ENCODE data around the gene SCRN3. TPM values are rescaled to one million over a fixed set of nuclear protein-coding genes. Genes with fewer than 3 reads are reported as not detected.
"Not testable (repeated sequence)": the region's sequence is repeated elsewhere in the genome, so short reads cannot be mapped to it uniquely, and the experiment has no call there.

Gene SCRN3
- total and polyA plus RNA-seq, 7 experiments from 2014 or later, result 12.3 to 22.1 (median 15.4) TPM

- no peak overlapping the region for H3K4me3 ChIP-seq (ENCODE audit: low read length)
- DNase-seq (no peak), ATAC-seq (no peak)
- Mint-ChIP-seq H3K9me3 (peaks cover 3 to 45% (median 10%) of the 10 kb centered on the region in 11 donors), H3K4me1 (peaks cover 0 to 4% (median 0%) of the 10 kb centered on the region in 7 donors), H3K4me3 (no peak overlapping the region), H3K27ac (no peak overlapping the region), H3K36me3 (peaks cover 35 to 78% (median 70%) of the 10 kb centered on the region in 5 donors), H3K27me3 (no peaks in the 10 kb centered on the region)
- H3K4me1 ChIP-seq (ENCODE audit: control insufficient read depth in 2 of 2, insufficient read depth in 2 of 2, low read length in 2 of 2), result no peaks in the 10 kb centered on the region
- H3K27ac ChIP-seq (ENCODE audit: low read depth, low read length), result no peak overlapping the region
- peaks cover 0 to 3% (median 0%) of the 10 kb centered on the region in 3 experiments for H3K9me3 ChIP-seq (ENCODE audit: control insufficient read depth in 2 of 3, low read length in 3 of 3)
- POLR2A ChIA-PET, result interaction anchor here (0.6 kb wide), 1 partner anchor 38 kb away, joined by 3 read pairs; no protein-coding TSS in a partner anchor
- no peaks in the 10 kb centered on the region for H3K27me3 ChIP-seq (ENCODE audit: control insufficient read depth in 2 of 2, insufficient read depth in 2 of 2, low read length in 2 of 2)
- H3K36me3 ChIP-seq (ENCODE audit: control insufficient read depth in 2 of 3, insufficient read depth in 3 of 3, low read length in 3 of 3), result peaks cover 2 to 52% (median 4%) of the 10 kb centered on the region in 3 experiments
- CTCF ChIA-PET, result interaction anchor here (0.5 kb wide), 1 partner anchor 69 kb away, joined by 3 read pairs; no protein-coding TSS in a partner anchor
- intact Hi-C loops (cut with micrococcal nuclease), result no loop called here
Measured at GRCh38 chr2:174362949-174363348, 32.6 kb upstream of the SCRN3 start.

- H3K9me3 ChIP-seq (ENCODE audit: control insufficient read depth in 2 of 3, low read length in 3 of 3); H3K27me3 ChIP-seq (ENCODE audit: control insufficient read depth in 2 of 2, insufficient read depth in 2 of 2, low read length in 2 of 2); ATAC-seq; POLR2A ChIA-PET; H3K27me3 Mint-ChIP-seq; H3K4me3 Mint-ChIP-seq; intact Hi-C loops (cut with micrococcal nuclease); DNase-seq; H3K4me3 ChIP-seq (ENCODE audit: low read length); H3K4me1 Mint-ChIP-seq; H3K4me1 ChIP-seq (ENCODE audit: control insufficient read depth in 2 of 2, insufficient read depth in 2 of 2, low read length in 2 of 2); H3K27ac ChIP-seq (ENCODE audit: low read depth, low read length): not testable (repeated sequence)
- H3K36me3 Mint-ChIP-seq, result peaks cover 39 to 85% (median 77%) of the 10 kb centered on the region in 5 donors
- peaks cover 3 to 52% (median 14%) of the 10 kb centered on the region in 11 donors for H3K9me3 Mint-ChIP-seq
- H3K36me3 ChIP-seq (ENCODE audit: control insufficient read depth in 2 of 3, insufficient read depth in 3 of 3, low read length in 3 of 3), result peaks cover 2 to 56% (median 4%) of the 10 kb centered on the region in 3 experiments
- CTCF ChIA-PET, result interaction anchor here (0.5 kb wide), 1 partner anchor 69 kb away, joined by 3 read pairs; no protein-coding TSS in a partner anchor
- peak overlapping the region in 1 of 9 donors; percentile 57 for H3K27ac Mint-ChIP-seq
Measured at GRCh38 chr2:174363492-174364225, 31.9 kb upstream of the SCRN3 start.

GRCh38 chr2:174364628-174365027 is 30.9 kb upstream of the SCRN3 start:
- peak overlapping the region in 1 of 10 donors; percentile 12 for H3K4me3 Mint-ChIP-seq
- H3K36me3 Mint-ChIP-seq, result peaks cover 43 to 86% (median 82%) of the 10 kb centered on the region in 5 donors
- Histone ChIP-seq H3K4me3 (ENCODE audit: low read length) (no peak overlapping the region), H3K27me3 (ENCODE audit: control insufficient read depth in 2 of 2, insufficient read depth in 2 of 2, low read length in 2 of 2) (no peaks in the 10 kb centered on the region), H3K9me3 (ENCODE audit: control insufficient read depth in 2 of 3, low read length in 3 of 3) (peaks cover 0 to 3% (median 0%) of the 10 kb centered on the region in 3 experiments), H3K36me3 (ENCODE audit: control insufficient read depth in 2 of 3, insufficient read depth in 3 of 3, low read length in 3 of 3) (peaks cover 3 to 64% (median 4%) of the 10 kb centered on the region in 3 experiments), H3K4me1 (ENCODE audit: control insufficient read depth in 2 of 2, insufficient read depth in 2 of 2, low read length in 2 of 2) (no peaks in the 10 kb centered on the region), H3K27ac (ENCODE audit: low read depth, low read length) (no peak overlapping the region)
- intact Hi-C loops (cut with micrococcal nuclease), result no loop called here
- no peak overlapping the region for H3K27ac Mint-ChIP-seq
- H3K9me3 Mint-ChIP-seq, result peaks cover 3 to 53% (median 14%) of the 10 kb centered on the region in 11 donors
- H3K4me1 Mint-ChIP-seq, result peaks cover 0 to 4% (median 0%) of the 10 kb centered on the region in 7 donors
- DNase-seq, result no peak
- no peaks in the 10 kb centered on the region for H3K27me3 Mint-ChIP-seq
- ATAC-seq, result no peak
- ChIA-PET POLR2A (interaction anchor here (1.0 kb wide), 1 partner anchor 31 kb away, joined by 5 read pairs; the partner anchor contains the start of gene SCRN3), CTCF (no interaction called here)

GRCh38 chr2:174365571-174365970 is 30.0 kb upstream of the SCRN3 start:
- Mint-ChIP-seq H3K36me3 (peaks cover 45 to 88% (median 83%) of the 10 kb centered on the region in 5 donors), H3K27ac (no peak overlapping the region), H3K9me3 (peaks cover 3 to 53% (median 14%) of the 10 kb centered on the region in 11 donors), H3K4me1 (peaks cover 0 to 4% (median 0%) of the 10 kb centered on the region in 7 donors), H3K27me3 (no peaks in the 10 kb centered on the region), H3K4me3 (no peak overlapping the region)
- ChIA-PET POLR2A (interaction anchor here (1.0 kb wide), 1 partner anchor 30 kb away, joined by 5 read pairs; the partner anchor contains the start of gene SCRN3), CTCF (no interaction called here)
- Histone ChIP-seq H3K4me3 (ENCODE audit: low read length) (no peak overlapping the region), H3K36me3 (ENCODE audit: control insufficient read depth in 2 of 3, insufficient read depth in 3 of 3, low read length in 3 of 3) (peaks cover 4 to 73% (median 11%) of the 10 kb centered on the region in 3 experiments), H3K27ac (ENCODE audit: low read depth, low read length) (no peak overlapping the region), H3K27me3 (ENCODE audit: control insufficient read depth in 2 of 2, insufficient read depth in 2 of 2, low read length in 2 of 2) (no peaks in the 10 kb centered on the region), H3K4me1 (ENCODE audit: control insufficient read depth in 2 of 2, insufficient read depth in 2 of 2, low read length in 2 of 2) (no peaks in the 10 kb centered on the region), H3K9me3 (ENCODE audit: control insufficient read depth in 2 of 3, low read length in 3 of 3) (peaks cover 0 to 3% (median 0%) of the 10 kb centered on the region in 3 experiments)
- no peak for ATAC-seq
- intact Hi-C loops (cut with micrococcal nuclease), result no loop called here
- DNase-seq, result no peak

- Histone ChIP-seq H3K36me3 (ENCODE audit: control insufficient read depth in 2 of 3, insufficient read depth in 3 of 3, low read length in 3 of 3) (peaks cover 5 to 67% (median 11%) of the 10 kb centered on the region in 3 experiments), H3K4me1 (ENCODE audit: control insufficient read depth in 2 of 2, insufficient read depth in 2 of 2, low read length in 2 of 2) (no peaks in the 10 kb centered on the region), H3K9me3 (ENCODE audit: control insufficient read depth in 2 of 3, low read length in 3 of 3) (peaks cover 0 to 3% (median 0%) of the 10 kb centered on the region in 3 experiments), H3K27me3 (ENCODE audit: control insufficient read depth in 2 of 2, insufficient read depth in 2 of 2, low read length in 2 of 2) (no peaks in the 10 kb centered on the region), H3K27ac (ENCODE audit: low read depth, low read length) (no peak overlapping the region), H3K4me3 (ENCODE audit: low read length) (no peak overlapping the region)
- no peak overlapping the region for H3K27ac Mint-ChIP-seq
- ATAC-seq (no peak), DNase-seq (no peak)
- no peaks in the 10 kb centered on the region for H3K27me3 Mint-ChIP-seq
- H3K4me1 Mint-ChIP-seq, result peaks cover 0 to 4% (median 0%) of the 10 kb centered on the region in 7 donors
- ChIA-PET POLR2A (no interaction called here), CTCF (interaction anchor here (0.6 to 1.9 kb wide), 2 partner anchors 28 to 836 kb away, joined by 3 to 4 read pairs; no protein-coding TSS in a partner anchor)
- peaks cover 3 to 45% (median 11%) of the 10 kb centered on the region in 11 donors for H3K9me3 Mint-ChIP-seq
- peaks cover 43 to 83% (median 74%) of the 10 kb centered on the region in 5 donors for H3K36me3 Mint-ChIP-seq
- intact Hi-C loops (cut with micrococcal nuclease), result no loop called here
- no peak overlapping the region for H3K4me3 Mint-ChIP-seq
Measured at GRCh38 chr2:174368691-174369090, 26.8 kb upstream of the SCRN3 start.

GRCh38 chr2:174376967-174377366 is 18.6 kb upstream of the SCRN3 start:
- no peak overlapping the region for H3K4me3 ChIP-seq (ENCODE audit: low read length)
- peaks cover 16 to 72% (median 18%) of the 10 kb centered on the region in 3 experiments for H3K36me3 ChIP-seq (ENCODE audit: control insufficient read depth in 2 of 3, insufficient read depth in 3 of 3, low read length in 3 of 3)
- intact Hi-C loops (cut with micrococcal nuclease), result no loop called here
- no peaks in the 10 kb centered on the region for H3K4me1 ChIP-seq (ENCODE audit: control insufficient read depth in 2 of 2, insufficient read depth in 2 of 2, low read length in 2 of 2)
- no peak overlapping the region for H3K27ac ChIP-seq (ENCODE audit: low read depth, low read length)
- no peaks in the 10 kb centered on the region for H3K27me3 Mint-ChIP-seq
- H3K27ac Mint-ChIP-seq, result no peak overlapping the region
- no peaks in the 10 kb centered on the region for H3K9me3 ChIP-seq (ENCODE audit: control insufficient read depth in 2 of 3, low read length in 3 of 3)
- POLR2A ChIA-PET, result no interaction called here
- H3K36me3 Mint-ChIP-seq, result peaks cover 10 to 63% (median 43%) of the 10 kb centered on the region in 5 donors
- CTCF ChIA-PET, result no interaction called here
- DNase-seq, result no peak
- no peaks in the 10 kb centered on the region for H3K9me3 Mint-ChIP-seq
- peaks cover 0 to 10% (median 0%) of the 10 kb centered on the region in 7 donors for H3K4me1 Mint-ChIP-seq
- no peak for ATAC-seq
- no peaks in the 10 kb centered on the region for H3K27me3 ChIP-seq (ENCODE audit: control insufficient read depth in 2 of 2, insufficient read depth in 2 of 2, low read length in 2 of 2)
- H3K4me3 Mint-ChIP-seq, result no peak overlapping the region
